Gastrocnemius medialis (tissue), 4 donors: ENCODE results near the gene EN1.

Experiments used
- POLR2A ChIP-seq, 2 donors: fragments of 450-650 bp; IDR thresholded peaks; one replicate each; pipeline ENCODE4 v1.6.1; 2017; ENCODE audit warnings: antibody characterized with exemption in 2 of 2, mild to moderate bottlenecking in 2 of 2, moderate library complexity in 2 of 2
- TF ChIP-seq, protein P1 (sequence below), 5 experiments: fragments of 450-650 bp in 3 of 5; fragments of 200-600 bp in 2 of 5; sonication (generic) in 2 of 5; IDR thresholded peaks in 4 of 5; conservative IDR thresholded peaks in 1 of 5; 1 replicate in 4 of 5; 2 replicates in 1 of 5; pipeline ENCODE4 v1.5.1; 2016 to 2019; ENCODE audit warnings: antibody characterized with exemption in 5 of 5, mild to moderate bottlenecking in 3 of 5, moderate library complexity in 3 of 5

GRCh38 chr2:118883792-118884191 lies 36.3 kb upstream of the EN1 start:
- TF ChIP-seq POLR2A (IDR thresholded peaks at IDR 0.05), result no peak
- TF ChIP-seq, protein P1, sequence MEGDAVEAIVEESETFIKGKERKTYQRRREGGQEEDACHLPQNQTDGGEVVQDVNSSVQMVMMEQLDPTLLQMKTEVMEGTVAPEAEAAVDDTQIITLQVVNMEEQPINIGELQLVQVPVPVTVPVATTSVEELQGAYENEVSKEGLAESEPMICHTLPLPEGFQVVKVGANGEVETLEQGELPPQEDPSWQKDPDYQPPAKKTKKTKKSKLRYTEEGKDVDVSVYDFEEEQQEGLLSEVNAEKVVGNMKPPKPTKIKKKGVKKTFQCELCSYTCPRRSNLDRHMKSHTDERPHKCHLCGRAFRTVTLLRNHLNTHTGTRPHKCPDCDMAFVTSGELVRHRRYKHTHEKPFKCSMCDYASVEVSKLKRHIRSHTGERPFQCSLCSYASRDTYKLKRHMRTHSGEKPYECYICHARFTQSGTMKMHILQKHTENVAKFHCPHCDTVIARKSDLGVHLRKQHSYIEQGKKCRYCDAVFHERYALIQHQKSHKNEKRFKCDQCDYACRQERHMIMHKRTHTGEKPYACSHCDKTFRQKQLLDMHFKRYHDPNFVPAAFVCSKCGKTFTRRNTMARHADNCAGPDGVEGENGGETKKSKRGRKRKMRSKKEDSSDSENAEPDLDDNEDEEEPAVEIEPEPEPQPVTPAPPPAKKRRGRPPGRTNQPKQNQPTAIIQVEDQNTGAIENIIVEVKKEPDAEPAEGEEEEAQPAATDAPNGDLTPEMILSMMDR (IDR thresholded peaks at IDR 0.05 in 4 of 5, conservative IDR thresholded peaks at IDR 0.05 in 1 of 5), result no peak
